HepG2 (cell line): ENCODE measurements around the gene FRK. TPM values are rescaled to one million over a fixed set of nuclear protein-coding genes. Genes with fewer than 3 reads are reported as not detected.

Experiments used
- BHLHE40 ChIP-seq: IDR thresholded peaks from 2 replicates; pipeline ENCODE4 v1.6.1; 2011; ENCODE audit warnings: low read length, improper control_type of control experiment
- EZH2 ChIP-seq: conservative IDR thresholded peaks from 2 replicates; pipeline ENCODE4 v1.6.1; 2012; ENCODE audit warnings: mild to moderate bottlenecking, low read depth, low read length, moderate library complexity
- FLYWCH1 ChIP-seq: sonication (generic); formaldehyde crosslinking; IDR thresholded peaks from 2 replicates; pipeline ENCODE4 v1.8.1; 2023; ENCODE audit warnings: mild to moderate bottlenecking, missing genetic modification reagents
- GATAD1 ChIP-seq: IDR thresholded peaks from 2 replicates; pipeline ENCODE4 v1.6.1; 2016; ENCODE audit warnings: missing genetic modification reagents, missing compliant biosample characterization
- HHEX ChIP-seq: IDR thresholded peaks from 2 replicates; pipeline ENCODE4 v1.6.1; 2016; ENCODE audit warnings: control low read depth
- KDM5A ChIP-seq: fragments of 200-600 bp; sonication (generic); IDR thresholded peaks from 2 replicates; pipeline ENCODE4 v1.7.0; 2018; ENCODE audit warnings: antibody characterized with exemption, mild to moderate bottlenecking, low read length, borderline replicate concordance
- MTF1 ChIP-seq: sonication (generic); formaldehyde crosslinking; IDR thresholded peaks from 2 replicates; pipeline ENCODE4 v1.5.0; 2020; ENCODE audit warnings: missing genetic modification reagents
- SOX5 ChIP-seq: IDR thresholded peaks from 2 replicates; pipeline ENCODE4 v1.6.1; 2016; ENCODE audit warnings: borderline replicate concordance
- SP2 ChIP-seq: sonication (generic); formaldehyde crosslinking; IDR thresholded peaks from 2 replicates; pipeline ENCODE4 v1.5.1; 2020; ENCODE audit warnings: mild to moderate bottlenecking, missing genetic modification reagents
- ZNF382 ChIP-seq: sonication (generic); formaldehyde crosslinking; IDR thresholded peaks from 2 replicates; pipeline ENCODE4 v1.5.0; 2020; ENCODE audit warnings: missing genetic modification reagents, mild to moderate bottlenecking, borderline replicate concordance
- ZNF547 ChIP-seq: sonication (generic); formaldehyde crosslinking; IDR thresholded peaks from 2 replicates; pipeline ENCODE4 v1.5.1; 2020; ENCODE audit warnings: mild to moderate bottlenecking, missing genetic modification reagents
- ZNF562 ChIP-seq: sonication (generic); formaldehyde crosslinking; IDR thresholded peaks from 2 replicates; pipeline ENCODE4 v1.8.0; 2022; ENCODE audit warnings: missing genetic modification reagents, borderline replicate concordance
- ZNF616 ChIP-seq: sonication (generic); formaldehyde crosslinking; IDR thresholded peaks from 2 replicates; pipeline ENCODE4 v1.5.0; 2020; ENCODE audit warnings: low read depth, mild to moderate bottlenecking, missing genetic modification reagents
- polyA plus RNA-seq, 8 experiments: library from polyadenylated mRNA; depleted of rRNA in 3 of 8; stranded (reverse) in 7 of 8; unstranded in 1 of 8; fragments of >200 nt; fragmentation: Illumina TruSeq in 4 of 8; extraction: Trizol in 4 of 8; gene quantifications; 2 replicates each; pipeline versions ENCODE4 v1.2.1 to v1.2.3, GENCODE V29; 2011 to 2016; ENCODE audit warnings: low read depth in 4 of 8, missing spikeins in 1 of 8, mixed read lengths in 1 of 8; ENCODE audit not compliant: insufficient read depth in 1 of 8
- total RNA-seq, 5 experiments: library from RNA; depleted of rRNA; stranded (reverse); fragments of >200 nt; fragmentation: Illumina TruSeq; extraction: Trizol; gene quantifications; 2 replicates each; pipeline ENCODE4 v1.2.3, GENCODE V29; 2016; ENCODE audit warnings: low read depth in 1 of 5
- TF ChIP-seq, protein P1 (sequence below): sonication (generic); formaldehyde crosslinking; IDR thresholded peaks from 2 replicates; pipeline ENCODE4 v1.5.0; 2020; ENCODE audit warnings: mild to moderate bottlenecking, missing genetic modification reagents, borderline replicate concordance
- TF ChIP-seq, protein P2 (sequence below): IDR thresholded peaks from 2 replicates; pipeline ENCODE4 v1.6.1; 2012; ENCODE audit warnings: inconsistent platforms
- TF ChIP-seq, protein P3 (sequence below): sonication (generic); formaldehyde crosslinking; IDR thresholded peaks from 2 replicates; pipeline ENCODE4 v1.4.0; 2020; ENCODE audit warnings: missing genetic modification reagents, borderline replicate concordance
- TF ChIP-seq, protein P4 (sequence below): sonication (generic); formaldehyde crosslinking; IDR thresholded peaks from 2 replicates; pipeline ENCODE4 v1.8.0; 2022; ENCODE audit warnings: missing genetic modification reagents, mild to moderate bottlenecking, inconsistent platforms, borderline replicate concordance

Gene FRK
- total and polyA plus RNA-seq, 2 of the 13 experiments (the other 11 are each of a cell fraction or from before 2014, with no cell fraction given) = 1.3 to 2.9 TPM

DNA sequence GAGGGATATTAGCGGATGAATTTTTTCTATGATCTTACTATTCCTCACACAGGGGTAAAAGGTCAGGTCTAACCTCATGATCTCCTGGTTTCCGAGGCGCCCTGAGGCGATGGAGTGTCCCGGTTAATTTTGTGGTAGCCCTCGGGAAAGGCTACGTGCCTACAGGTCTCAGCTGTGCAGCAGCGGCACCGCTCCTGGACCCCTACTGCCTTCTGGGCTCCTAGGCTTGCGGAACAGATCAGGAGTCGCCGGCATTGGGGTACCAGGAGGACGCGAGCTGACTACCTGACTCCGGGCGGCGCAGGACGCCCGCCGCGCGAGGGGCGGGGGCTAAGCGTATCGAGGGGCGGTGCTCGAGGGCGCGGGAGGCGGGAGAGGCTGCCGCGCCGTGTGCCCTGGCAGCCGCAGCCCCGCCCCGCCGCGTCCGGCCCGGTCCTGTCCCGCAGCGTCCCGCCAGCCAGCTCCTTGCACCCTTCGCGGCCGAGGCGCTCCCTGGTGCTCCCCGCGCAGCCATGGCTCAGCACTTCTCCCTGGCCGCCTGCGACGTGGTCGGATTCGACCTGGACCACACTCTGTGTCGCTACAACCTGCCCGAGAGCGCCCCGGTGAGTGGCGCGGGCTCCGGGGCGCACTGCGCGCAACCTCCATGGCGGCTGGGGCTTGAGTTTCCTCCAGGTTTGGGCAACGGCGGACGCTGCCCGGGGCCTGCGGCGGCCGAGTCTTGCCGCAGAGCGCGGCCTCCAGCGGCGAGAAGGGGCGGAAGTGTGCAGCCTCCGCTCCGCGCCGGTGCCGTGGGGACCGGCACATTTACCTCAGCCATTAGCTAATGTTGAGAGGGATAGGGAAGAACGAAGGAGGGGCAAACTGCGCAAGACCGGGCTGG lies 40.0 kb upstream of the FRK start, which contains the start of gene NT5DC1 (continued):
- TF ChIP-seq, protein P1, sequence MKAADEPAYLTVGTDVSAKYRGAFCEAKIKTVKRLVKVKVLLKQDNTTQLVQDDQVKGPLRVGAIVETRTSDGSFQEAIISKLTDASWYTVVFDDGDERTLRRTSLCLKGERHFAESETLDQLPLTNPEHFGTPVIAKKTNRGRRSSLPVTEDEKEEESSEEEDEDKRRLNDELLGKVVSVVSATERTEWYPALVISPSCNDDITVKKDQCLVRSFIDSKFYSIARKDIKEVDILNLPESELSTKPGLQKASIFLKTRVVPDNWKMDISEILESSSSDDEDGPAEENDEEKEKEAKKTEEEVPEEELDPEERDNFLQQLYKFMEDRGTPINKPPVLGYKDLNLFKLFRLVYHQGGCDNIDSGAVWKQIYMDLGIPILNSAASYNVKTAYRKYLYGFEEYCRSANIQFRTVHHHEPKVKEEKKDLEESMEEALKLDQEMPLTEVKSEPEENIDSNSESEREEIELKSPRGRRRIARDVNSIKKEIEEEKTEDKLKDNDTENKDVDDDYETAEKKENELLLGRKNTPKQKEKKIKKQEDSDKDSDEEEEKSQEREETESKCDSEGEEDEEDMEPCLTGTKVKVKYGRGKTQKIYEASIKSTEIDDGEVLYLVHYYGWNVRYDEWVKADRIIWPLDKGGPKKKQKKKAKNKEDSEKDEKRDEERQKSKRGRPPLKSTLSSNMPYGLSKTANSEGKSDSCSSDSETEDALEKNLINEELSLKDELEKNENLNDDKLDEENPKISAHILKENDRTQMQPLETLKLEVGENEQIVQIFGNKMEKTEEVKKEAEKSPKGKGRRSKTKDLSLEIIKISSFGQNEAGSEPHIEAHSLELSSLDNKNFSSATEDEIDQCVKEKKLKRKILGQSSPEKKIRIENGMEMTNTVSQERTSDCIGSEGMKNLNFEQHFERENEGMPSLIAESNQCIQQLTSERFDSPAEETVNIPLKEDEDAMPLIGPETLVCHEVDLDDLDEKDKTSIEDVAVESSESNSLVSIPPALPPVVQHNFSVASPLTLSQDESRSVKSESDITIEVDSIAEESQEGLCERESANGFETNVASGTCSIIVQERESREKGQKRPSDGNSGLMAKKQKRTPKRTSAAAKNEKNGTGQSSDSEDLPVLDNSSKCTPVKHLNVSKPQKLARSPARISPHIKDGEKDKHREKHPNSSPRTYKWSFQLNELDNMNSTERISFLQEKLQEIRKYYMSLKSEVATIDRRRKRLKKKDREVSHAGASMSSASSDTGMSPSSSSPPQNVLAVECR (CRISPR knock-in tag) = peak; percentile 98
- TF ChIP-seq, protein P2, sequence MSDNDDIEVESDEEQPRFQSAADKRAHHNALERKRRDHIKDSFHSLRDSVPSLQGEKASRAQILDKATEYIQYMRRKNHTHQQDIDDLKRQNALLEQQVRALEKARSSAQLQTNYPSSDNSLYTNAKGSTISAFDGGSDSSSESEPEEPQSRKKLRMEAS = peak; percentile 94
- no peak for TF ChIP-seq BHLHE40
- TF ChIP-seq HHEX (CRISPR knock-in tag) = no peak
- TF ChIP-seq ZNF382 = no peak
- TF ChIP-seq ZNF616 (CRISPR knock-in tag) = peak; percentile 73; the same call in 1 of the 2 replicates
- TF ChIP-seq ZNF547 (CRISPR knock-in tag) = peak; percentile 99
- TF ChIP-seq GATAD1 = peak; percentile 52; the same call in 1 of the 2 replicates
- TF ChIP-seq SP2 (CRISPR knock-in tag) = no peak
- TF ChIP-seq SOX5 (CRISPR knock-in tag) = peak; percentile 42; the same call in 1 of the 2 replicates
- TF ChIP-seq, protein P3, sequence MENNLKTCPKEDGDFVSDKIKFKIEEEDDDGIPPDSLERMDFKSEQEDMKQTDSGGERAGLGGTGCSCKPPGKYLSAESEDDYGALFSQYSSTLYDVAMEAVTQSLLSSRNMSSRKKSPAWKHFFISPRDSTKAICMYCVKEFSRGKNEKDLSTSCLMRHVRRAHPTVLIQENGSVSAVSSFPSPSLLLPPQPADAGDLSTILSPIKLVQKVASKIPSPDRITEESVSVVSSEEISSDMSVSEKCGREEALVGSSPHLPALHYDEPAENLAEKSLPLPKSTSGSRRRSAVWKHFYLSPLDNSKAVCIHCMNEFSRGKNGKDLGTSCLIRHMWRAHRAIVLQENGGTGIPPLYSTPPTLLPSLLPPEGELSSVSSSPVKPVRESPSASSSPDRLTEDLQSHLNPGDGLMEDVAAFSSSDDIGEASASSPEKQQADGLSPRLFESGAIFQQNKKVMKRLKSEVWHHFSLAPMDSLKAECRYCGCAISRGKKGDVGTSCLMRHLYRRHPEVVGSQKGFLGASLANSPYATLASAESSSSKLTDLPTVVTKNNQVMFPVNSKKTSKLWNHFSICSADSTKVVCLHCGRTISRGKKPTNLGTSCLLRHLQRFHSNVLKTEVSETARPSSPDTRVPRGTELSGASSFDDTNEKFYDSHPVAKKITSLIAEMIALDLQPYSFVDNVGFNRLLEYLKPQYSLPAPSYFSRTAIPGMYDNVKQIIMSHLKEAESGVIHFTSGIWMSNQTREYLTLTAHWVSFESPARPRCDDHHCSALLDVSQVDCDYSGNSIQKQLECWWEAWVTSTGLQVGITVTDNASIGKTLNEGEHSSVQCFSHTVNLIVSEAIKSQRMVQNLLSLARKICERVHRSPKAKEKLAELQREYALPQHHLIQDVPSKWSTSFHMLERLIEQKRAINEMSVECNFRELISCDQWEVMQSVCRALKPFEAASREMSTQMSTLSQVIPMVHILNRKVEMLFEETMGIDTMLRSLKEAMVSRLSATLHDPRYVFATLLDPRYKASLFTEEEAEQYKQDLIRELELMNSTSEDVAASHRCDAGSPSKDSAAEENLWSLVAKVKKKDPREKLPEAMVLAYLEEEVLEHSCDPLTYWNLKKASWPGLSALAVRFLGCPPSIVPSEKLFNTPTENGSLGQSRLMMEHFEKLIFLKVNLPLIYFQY = peak; percentile 92
- no peak for TF ChIP-seq ZNF562 (CRISPR knock-in tag)
- TF ChIP-seq, protein P4, sequence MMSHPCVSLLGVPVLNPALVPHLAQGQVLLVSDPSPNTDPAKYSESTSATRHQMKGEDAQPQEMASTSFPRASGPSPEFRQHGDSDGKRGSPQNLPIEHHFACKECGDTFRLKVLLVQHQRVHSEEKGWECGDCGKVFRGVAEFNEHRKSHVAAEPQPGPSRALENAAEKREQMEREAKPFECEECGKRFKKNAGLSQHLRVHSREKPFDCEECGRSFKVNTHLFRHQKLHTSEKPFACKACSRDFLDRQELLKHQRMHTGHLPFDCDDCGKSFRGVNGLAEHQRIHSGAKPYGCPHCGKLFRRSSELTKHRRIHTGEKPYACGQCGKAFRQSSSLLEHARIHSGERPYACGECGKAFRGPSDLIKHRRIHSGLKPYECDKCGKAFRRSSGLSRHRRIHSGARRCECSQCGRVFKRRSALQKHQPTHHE = peak; percentile 95
- peak; percentile 27; the same call in 1 of the 2 replicates for TF ChIP-seq MTF1 (CRISPR knock-in tag)
- no peak for TF ChIP-seq KDM5A
- no peak for TF ChIP-seq EZH2
- TF ChIP-seq FLYWCH1 = no peak
